GM18505 (cell line): ENCODE data around the gene IGF2BP2.
"Not testable (repeated sequence)": the region's sequence is repeated elsewhere in the genome, so short reads cannot be mapped to it uniquely, and the experiment has no call there.

Experiments
- ATAC-seq: cut with Tn5 transposase; IDR thresholded peaks from one replicate; pipeline ENCODE4 v1.9.1; 2021; ENCODE audit not compliant: unreplicated experiment
- POLR2A ChIP-seq: IDR thresholded peaks from 4 replicates; pipeline ENCODE4 v1.6.1; 2011; ENCODE audit warnings: borderline replicate concordance; ENCODE audit not compliant: insufficient read depth, insufficient read length; ENCODE audit errors: extremely low read depth

The IGF2BP2 gene

DNA sequence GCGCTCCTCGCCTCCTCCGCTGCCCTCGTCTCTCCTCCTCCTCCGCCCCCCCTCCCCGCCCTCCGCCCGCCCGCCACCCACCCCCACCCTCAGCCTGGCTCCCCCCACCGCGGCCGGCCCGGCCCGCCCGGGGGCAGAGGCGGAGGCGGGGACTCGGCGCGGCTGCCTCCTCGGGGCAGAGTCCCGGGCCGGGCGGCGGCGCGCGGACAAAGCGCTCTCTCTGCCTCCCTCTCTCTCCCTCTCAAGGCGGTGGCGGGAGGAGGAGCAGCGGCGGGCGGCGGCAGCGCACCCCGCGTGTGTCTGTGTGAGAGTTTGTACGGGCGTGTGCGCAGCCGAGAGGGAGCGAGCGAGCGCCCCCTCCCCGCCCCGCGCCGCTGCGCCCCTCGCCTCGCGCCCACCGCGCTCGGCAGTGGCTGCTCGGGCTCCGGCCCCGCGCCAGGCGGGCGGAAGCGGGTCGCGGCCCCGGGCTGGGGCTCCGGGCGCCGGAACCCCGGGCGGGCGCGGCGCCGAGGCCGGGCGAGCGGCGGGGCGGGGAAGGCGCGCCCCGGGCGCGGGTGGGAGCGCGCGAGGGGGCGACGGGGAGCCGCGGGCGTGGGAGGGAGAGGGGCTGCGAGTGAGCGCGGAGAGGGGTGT is at the start of gene IGF2BP2:
Gene IGF2BP2 (minus strand): TSS at position 37 of the 633 bp plus-strand sequence. CDS start 82 bp downstream, outside the sequence.
- TF ChIP-seq POLR2A = no peak
- peak; percentile 65 for ATAC-seq

DNA sequence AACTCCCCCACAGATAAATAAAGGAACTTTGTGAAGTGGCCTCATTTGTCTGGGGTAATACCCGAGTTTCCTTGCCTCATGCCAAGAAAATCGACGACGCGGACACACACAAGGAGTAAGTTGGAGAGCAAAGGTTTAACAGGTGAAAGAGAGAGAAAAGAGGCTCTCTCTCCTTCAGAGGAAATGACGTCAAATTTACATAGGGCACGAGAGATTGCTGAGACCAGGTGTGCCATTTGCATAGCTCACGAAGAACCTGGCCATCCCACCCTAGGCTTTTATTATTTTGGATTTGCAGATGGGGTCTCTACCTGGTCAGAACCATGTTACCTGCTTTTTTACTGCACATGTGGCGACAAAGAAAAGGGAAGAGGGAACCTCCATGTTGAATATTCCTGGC is 49.3 kb upstream of the IGF2BP2 start:
- ATAC-seq = no peak
- TF ChIP-seq POLR2A = no peak

DNA sequence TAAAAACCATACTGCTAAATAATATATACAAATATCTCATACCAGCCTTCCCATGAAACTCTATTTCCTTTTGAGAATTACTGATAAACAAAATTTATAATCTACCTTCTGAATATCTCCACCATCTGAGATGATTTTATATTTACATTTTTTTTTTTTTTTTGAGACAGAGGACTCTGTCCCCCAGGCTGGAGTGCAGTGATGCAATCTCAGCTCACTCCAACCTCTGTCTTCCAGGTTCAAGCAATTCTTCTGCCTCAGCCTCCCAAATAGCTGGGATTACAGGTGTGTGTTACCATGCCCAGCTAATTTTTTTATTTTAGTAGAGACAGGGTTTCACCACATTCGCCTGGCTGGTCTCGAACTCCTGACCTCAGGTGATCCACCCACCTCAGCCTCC is 42.8 kb upstream of the IGF2BP2 start:
- no peak for TF ChIP-seq POLR2A
- ATAC-seq = no peak

DNA sequence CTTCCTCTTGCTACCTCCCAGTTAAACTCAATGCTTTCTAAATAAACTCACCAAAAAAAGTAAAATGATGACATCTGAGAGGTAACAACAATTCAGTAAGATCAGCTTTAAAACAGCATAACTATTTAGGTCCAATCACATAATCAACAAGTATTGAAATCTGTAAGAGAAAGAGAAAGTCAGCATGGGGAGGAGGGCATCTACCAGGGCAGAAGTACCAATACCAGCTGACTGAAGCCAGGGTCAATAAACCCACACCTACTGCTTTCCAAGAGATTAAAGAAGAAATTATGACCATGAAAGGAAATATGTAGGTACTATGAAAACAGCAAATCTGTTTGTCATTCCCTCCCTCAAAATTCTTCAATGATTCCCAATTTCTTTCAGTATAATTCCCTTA is 42.2 kb upstream of the IGF2BP2 start:
- ATAC-seq = no peak
- TF ChIP-seq POLR2A = no peak

DNA sequence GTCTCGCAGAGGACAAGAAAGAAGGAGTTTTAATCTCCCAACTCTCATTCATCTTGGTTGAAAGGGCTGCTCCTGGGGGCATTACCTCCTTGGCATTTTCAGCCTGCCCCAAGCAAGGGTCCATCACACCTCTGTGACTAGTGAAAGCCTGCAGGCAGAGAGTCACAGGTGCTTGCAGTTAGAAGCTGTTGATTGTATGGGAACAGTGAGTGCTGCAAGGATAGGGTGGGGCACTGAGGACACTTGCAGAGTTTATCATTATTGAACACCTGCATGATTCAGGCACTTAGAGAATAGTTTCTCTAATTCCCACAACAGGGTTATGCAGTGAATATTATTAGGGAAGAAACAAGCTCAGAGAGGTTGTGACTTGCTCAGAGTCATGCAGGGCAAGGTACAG is 41.7 kb upstream of the IGF2BP2 start:
- no peak for TF ChIP-seq POLR2A

DNA sequence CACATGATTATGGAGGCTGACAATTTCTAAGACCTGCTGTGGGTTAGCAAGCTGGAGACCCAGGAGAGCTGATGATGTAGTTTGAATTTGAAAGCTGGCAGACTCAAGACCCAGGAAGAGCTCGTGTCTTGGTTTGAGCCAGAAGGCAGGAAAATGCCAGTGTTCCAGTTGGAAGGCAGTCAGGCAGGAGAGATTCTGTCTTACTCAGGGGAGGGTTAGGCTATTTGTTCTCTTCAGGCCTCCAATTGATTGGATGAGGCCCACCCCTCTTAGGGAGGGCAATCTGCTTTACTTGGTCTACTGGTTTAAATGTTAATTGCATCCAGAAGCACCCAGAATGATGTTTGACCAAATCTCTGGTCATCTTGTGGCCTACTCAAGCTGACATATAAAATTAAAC is 40.4 kb upstream of the IGF2BP2 start:
- TF ChIP-seq POLR2A = no peak
- ATAC-seq = no peak

More for the DNA sequence above, 41.7 kb upstream of the IGF2BP2 start:
- ATAC-seq = no peak

DNA sequence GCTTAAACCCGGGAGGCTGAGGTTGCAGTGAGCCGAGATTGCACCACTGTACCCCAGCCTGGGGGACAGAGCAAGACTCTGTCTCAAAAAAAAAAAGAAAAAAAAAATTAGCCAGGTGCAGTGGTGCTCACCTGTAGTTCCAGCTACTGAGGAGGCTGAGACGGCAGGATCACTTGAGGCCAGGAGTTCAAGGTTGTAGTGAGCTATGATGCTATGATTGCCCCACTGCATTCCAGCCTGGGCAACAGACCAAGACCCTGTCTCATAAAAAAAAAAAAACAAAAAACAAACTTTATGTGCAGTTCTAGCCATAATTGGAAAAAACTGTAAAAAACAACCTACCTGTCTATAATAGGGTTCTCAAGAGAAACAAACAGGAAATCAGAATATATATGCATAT is 39.9 kb upstream of the IGF2BP2 start:
- TF ChIP-seq POLR2A = no peak
- no peak for ATAC-seq

DNA sequence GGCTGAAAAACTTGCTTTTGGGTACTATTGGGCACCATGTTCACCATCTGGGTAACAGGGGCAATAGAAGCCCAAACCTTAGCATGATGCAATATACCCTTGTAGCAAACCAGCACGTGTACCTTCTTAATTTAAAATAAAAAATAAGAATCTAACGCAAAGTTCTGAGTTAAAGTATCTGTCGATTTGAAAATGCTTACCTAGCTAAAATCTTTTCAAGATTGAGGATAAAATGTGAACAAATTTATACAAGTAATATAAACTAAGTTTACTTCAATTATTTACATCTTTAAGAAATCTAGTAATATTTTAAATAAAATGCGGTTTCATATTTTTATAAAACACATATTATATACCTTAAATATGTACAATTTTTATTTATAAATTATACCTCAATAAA is 38.1 kb upstream of the IGF2BP2 start:
- TF ChIP-seq POLR2A = no peak
- no peak for ATAC-seq

DNA sequence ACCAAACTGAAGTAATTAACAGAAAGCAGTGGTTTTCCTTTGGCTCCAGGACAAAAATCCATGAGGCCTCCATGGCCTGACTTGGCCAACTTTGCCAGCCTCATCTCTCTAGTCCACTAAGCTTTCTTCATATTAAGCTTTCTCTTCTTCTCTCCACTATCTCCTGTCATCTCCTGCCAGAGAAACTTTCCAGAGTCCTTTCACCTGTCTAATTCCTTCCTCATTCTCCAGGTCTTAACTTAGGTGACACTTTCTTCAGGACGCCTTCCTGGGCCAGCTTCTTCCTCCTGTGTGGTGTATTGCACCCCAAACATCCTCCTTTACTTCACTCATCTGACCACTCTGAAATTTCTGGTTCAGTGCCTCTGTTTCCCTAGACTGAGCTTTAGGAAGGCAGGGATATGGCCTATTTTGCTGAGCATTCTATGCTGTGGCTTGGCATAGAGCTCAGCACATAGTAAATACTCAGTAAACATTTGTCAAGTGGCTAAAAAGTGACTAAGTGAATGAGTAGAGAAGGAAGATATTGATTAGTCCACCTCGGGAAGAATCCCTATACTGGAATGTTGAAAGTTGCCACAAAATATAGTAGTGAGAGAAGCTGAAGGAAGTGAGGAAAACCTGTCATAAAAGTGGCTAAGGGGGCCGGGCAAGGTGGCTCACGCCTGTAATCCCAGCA is 34.6 kb upstream of the IGF2BP2 start:
- ATAC-seq = no peak
- no peak for TF ChIP-seq POLR2A

DNA sequence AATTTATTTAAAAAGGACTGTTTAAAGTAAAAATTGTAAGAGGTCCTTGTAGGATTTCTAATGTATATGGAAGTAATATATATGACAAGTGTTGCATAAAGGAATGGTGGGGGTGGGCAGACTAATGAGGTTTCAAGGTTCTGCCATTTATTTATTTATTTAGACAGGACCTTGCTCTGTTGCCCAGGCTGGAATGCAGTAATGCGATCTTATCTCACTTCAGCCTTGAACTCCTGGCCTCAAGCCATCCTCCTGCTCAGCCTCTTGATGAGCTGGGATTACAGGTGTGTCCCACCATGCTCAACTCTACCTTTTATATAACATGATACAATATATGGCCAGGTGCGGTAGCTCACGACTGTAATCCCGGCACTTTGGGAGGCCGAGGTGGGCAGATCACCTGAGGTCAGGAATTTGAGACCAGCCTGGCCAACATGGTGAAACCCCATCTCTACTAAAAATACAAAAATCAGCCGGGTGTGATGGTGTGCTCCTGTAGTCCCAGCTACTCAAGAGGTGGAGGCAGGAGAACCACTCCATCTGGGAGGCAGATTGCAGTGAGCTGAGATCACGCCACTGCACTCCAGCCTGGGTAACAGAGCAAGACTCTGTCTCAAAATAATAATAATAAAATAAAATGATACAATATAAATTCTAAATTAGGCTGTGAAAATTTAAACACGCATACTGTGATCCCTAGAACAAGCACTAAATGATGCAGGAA is 33.8 kb upstream of the IGF2BP2 start:
- TF ChIP-seq POLR2A = no peak
- no peak for ATAC-seq

DNA sequence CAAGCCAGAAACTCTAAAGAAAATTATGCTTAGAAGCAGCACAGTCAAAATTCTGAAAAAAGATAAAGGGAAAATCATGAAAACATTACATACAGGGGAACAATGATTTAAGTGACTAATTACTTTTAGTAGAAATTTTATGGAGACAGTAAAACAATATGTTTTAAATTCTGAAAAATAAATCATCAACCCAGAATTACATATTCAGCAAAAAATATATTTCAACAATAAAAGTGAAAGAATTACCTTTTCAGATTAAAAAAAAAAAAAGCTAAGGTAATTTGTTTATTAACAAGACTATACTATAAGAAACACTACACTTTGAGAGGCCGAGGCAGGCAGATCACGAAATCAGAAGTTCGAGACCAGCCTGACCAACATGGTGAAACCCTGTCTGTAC is 32.4 kb upstream of the IGF2BP2 start:
- no peak for TF ChIP-seq POLR2A

DNA sequence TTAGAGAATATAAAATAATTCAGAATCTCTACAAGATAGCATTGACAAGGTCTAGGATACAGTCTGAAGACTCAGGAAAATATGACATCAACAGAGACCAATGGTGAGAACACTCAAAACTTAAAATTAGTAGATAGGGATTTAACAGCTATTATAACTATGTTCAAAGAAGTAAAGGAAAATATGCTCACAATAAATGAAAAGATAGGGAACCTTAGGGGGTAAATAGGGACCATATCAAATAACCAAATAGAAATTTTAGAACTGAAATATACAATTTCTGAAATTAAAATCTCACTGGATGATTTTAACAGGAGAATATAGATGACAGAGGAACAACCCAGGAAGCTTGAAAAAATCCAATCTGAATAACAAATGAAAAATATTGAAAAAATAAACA is 31.8 kb upstream of the IGF2BP2 start:
- no peak for TF ChIP-seq POLR2A

More for the DNA sequence above, 32.4 kb upstream of the IGF2BP2 start:
- no peak for ATAC-seq

DNA sequence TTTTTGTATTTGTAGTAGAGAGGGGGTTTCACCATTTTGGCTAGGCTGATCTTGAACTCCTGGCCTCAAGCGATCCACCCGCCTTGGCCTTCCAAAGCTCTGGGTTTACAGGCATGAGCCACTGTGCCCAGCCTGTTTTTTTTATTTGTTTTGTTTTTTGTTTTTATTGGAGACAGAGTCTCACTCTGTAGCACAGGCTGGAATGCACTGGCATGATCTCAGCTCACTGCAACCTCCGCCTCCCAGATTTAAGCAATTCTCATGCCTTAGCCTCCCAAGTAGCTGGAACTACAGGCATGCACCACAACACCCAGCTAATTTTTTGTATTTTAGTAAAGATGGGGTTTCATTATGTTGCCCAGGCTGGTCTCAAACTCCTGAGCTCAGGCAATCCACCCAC is 28.9 kb upstream of the IGF2BP2 start:
- ATAC-seq = not testable (repeated sequence)

More for the DNA sequence above, 31.8 kb upstream of the IGF2BP2 start:
- no peak for ATAC-seq

DNA sequence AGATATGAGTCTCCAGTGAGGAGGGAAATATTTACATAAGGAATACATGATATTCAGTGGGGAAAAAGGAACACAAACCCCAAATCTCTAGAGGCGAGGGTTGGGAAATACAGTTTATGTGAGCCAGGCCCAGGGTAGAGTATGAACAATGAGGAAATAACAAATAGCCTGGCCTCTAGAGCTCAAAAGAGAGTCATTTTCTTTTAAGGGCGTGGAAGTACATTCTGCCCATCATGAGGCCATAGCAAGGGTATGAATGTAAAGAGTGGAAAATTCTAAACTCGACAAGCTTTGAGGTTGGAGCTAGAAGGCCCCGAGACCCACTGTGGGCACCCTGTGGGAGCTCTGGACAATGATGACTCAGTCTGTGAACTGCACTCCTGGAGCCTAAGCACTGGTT is 27.8 kb upstream of the IGF2BP2 start:
- no peak for TF ChIP-seq POLR2A
- no peak for ATAC-seq

DNA sequence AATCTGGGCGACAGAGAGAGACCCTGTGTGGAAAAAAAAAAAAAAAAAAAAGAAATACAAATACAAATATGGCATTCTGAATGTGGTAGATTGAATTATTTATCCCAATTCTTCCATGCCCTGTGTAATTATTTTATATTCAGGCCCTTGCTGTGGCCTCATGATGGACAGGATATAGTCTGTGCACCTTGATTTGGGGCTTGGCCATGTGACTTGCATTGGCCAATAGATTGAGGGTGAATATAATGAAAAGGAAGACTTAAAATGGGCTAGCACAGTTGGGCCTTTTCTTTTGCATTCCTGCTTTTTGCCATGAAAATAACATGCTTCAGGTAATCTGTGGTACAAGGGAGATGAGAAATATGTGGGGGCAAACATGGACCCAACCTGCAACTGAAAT is 27.1 kb upstream of the IGF2BP2 start:
- ATAC-seq = no peak

DNA sequence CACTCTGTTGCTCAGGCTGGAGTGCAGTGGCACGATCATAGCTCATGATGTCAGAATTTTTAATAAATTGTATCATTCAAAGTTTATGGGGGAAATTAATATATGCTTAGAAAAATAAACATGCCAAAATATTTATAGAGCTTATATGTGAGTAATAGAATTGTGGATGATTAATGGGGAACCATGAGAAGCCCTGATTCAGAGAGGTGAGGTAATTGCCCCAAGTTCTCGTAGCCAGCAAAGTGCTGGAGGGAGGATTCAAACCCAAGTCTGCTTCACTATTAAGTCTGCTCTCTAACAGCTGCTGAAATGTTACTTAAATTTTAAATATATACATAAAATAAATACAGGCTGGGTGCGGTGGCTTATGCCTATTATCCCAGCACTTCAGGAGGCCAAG is 26.2 kb upstream of the IGF2BP2 start:
- no peak for ATAC-seq
- TF ChIP-seq POLR2A = no peak

More for the DNA sequence above, 27.1 kb upstream of the IGF2BP2 start:
- no peak for TF ChIP-seq POLR2A
